ENCODE data around the gene BIRC7.
"Not testable (repeated sequence)": the region's sequence is repeated elsewhere in the genome, so short reads cannot be mapped to it uniquely, and the experiment has no call there.

BIRC7 gene

GRCh38 chr20:63249891-63250290, 14.2 kb downstream of the BIRC7 start:
- no peak for DNase-seq

DNA sequence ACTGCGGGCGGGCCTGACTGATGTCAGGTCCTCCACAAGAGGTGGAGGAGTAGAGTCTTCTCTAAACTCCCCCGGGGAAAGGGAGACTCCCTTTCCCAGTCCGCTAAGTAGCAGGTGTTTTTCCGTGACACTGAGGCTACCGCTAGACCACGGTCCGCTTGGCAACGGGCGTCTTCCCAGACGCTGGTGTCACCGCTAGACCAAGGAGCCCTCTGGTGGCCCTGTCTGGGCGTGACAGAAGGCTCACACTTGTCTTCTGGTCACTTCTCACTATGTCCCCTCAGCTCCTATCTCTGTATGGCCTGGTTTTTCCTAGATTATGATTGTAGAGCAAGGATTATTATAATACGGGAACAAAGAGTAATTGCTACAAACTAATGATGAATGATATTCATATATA, 15.6 kb downstream of the BIRC7 start:
- not testable (repeated sequence) for DNase-seq

- no peak for DNase-seq
These were observed 16.6 kb downstream of the BIRC7 start for GRCh38 chr20:63252284-63252711.

GRCh38 chr20:63253065-63253437, 17.3 kb downstream of the BIRC7 start:
- DNase-seq = no peak

DNA sequence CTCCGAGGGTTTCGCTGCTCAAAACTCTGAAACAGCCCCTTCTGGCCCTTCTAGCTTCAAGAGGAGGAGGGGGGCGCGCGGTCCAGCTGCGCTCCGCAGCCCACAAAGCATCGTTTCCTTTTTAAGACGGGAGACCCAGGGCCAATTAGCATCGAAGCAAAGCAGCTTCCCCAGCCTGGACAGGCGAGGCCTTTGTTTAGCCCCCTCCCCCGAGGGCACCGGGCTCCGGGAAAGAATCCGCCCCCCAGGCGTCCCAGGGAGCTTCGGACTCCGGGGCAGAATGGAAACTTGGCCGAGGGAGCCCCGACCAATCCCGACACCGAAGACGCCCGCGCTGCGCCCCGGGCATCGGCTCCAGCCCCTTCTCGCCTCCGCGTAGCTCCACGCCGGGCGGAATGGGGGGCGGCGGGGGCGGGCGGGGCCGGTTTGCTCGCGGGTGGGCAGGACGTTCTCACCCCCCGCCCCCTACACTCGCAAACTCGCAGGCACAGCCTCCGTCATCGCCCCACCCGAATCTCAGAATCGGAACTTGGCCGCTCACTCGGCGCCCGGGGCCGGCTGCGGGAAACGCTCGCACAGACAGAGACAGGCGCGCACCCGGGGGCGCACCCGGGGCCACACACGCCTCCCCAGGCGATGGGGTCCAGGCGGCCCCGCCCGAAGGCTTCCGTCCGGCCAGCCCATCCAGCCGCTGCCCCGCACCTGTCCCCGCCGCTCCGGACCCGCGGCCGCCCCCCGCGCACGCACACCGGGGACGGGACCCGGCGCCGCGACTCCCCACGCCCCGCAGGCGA, 17.9 kb downstream of the BIRC7 start:
- DNase-seq = no peak

GRCh38 chr20:63254232-63254605, 18.5 kb downstream of the BIRC7 start, which contains the start of gene NKAIN4:
Gene NKAIN4 (minus strand): TSS chr20:63254463. CDS start chr20:63254450, 13 bp downstream.
- DNase-seq = no peak

DNA sequence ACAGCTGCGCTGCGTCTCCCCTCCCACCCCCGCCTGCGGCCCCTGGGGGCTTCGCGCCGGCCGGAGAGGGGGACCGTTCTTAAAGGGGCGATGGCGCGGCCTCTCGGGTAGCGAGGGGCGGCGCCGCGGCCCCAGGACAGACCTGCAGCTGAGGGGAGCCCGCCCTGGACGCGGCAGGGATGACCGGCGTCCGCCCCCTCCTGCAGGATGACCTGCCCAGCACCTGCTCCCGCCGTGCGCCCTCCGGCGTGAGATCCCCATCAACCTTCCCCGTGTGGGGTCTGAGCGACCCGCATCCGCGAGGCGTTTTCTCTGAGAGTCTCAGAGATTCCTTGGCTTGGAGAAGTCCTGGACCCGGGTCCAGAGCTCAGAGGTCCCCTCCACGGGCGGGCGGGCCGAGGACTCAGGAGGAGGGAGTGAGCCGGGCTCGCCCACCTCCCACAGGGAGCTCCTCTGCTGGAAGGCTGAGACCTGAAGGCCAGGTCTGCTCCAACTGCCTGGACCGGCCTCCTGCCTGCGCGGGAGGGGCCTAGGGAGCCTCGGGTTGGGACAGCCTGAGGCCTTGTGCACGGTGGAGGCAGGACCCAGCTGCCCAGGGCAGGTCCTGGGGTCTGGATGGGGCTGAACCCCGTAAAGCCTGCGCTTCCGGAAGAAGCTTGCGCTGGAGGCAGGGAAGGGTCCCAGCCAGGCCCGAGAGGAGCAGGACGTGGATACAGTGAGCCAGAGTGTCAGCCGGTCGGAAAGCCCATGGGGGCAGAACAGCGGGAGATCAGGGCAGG, 19.1 kb downstream of the BIRC7 start:
- no peak for DNase-seq

GRCh38 chr20:63255931-63256704, 20.4 kb downstream of the BIRC7 start:
- DNase-seq = no peak

GRCh38 chr20:63256954-63257353, 21.2 kb downstream of the BIRC7 start:
- DNase-seq = no peak

GRCh38 chr20:63257629-63258028, 21.9 kb downstream of the BIRC7 start:
- no peak for DNase-seq

DNA sequence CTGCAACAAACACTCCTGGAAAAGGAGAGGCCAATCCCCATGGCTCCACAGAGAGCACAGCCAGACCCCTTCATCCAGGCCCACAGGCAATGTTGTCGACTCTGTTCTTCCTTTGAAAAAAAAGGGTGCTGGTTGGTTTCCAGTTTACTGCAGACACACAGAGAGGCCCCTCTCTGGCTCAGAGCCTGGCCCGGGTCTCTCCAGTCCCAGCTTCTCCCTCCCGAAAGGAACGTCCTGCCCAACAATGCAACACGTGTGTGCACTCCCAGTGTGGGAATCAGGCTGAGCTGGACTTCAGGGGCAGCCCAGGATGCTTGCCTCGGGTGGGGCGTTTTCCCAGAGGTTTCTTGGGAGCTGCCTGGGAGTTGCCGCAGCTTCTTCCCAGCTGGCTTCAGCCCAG, 23.1 kb downstream of the BIRC7 start:
- no peak for DNase-seq

DNA sequence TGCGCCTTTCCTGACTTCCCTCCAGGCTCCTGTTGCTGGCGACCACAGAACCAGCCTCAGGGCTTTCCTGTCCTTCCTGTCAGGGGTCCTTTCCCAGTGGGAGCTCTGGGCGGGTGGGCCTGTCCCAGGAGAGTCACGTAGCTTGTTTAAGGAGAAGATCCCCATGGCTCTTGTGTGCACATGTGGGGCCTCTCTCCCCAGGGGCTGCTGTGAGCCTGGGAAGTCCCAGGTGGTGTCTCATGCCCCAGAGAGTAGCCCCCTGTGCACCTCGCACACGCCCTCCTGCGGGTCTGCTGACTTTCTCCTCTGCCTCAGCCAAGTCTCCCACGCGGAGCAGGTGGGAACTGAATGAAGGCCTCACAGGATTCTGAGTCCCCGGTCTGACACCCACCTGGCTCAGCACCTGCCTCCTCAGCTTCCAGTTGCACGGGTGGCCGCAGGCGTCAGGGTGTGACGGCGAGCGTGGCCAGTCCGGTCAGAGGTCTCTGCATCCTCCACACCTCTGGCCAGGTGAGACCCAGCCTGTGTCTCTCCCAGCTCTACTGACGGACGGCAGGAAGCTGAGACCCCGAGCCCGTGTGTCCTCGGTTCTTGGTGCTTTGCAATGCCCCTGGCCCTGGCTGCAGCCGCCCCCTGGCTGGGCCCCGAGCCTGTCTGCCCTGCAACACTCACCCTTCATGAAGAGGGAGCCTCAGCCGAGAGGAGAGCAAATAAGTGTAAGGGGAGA, 24.2 kb downstream of the BIRC7 start:
- no peak for DNase-seq

DNA sequence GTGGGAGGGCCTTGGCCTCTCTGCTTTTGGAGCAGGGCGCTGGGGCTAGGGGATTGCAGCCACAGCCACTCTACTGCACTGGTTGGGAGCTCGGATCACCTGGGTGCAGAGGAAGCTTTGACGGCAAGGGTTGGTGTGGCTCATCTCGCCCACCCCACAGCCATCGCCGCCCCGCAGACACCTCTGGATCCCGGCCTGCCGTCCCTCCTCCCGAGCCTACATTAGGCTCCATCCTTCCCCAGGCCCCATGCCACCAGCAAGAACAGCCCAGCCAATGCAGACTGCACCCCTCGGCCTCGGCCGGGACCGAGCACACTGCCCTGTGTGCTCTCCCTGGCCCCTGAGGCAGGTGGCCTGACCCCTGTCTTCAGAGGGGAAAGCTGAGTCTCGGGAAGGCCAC, 24.8 kb downstream of the BIRC7 start:
- no peak for DNase-seq

GRCh38 chr20:63261060-63261794, 25.5 kb downstream of the BIRC7 start:
- DNase-seq = no peak

- DNase-seq = no peak
These were observed 26.3 kb downstream of the BIRC7 start for GRCh38 chr20:63261795-63262528.

GRCh38 chr20:63262836-63263235, 27.1 kb downstream of the BIRC7 start:
- no peak for DNase-seq

DNA sequence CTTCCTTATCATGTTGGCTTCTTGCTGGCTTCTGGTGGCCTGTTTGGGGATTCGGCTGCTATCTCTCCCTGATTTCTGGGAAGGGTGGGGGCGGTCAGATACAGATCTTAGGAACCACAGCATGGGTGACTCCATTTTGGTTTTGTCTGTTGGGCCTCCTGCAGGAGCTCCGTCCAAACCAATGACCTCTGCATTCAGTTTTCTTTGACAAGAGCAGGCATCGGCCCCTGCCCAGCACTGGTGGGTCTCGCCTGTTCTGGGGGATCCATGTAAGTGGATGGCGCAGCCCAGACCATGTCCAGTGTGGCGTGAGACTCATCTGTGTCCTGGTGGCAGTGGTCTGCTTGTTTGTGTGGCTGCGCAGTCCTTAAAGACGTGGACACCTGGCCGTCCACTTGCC, 28.3 kb downstream of the BIRC7 start:
- DNase-seq = no peak

DNA sequence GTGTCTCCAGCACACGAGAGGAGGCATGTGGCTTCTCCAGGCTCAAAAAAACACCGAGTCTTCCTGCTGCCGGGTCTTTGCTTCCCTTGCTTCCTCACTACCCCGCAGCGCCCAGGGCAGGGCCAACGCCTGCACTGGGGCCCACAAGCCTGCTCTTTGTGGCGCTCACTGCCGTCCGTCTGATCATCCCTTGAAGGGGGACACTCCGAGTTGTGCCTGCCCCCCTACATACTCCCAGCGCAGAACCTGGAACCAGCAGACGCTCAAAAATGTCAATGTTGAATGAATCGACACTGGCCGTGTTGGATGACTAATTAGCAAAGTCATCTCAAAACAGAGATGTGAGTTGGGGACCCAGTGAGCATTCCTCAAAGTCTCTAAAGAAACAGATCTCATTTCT, 28.8 kb downstream of the BIRC7 start:
- DNase-seq = no peak

GRCh38 chr20:63265891-63266515, 30.3 kb downstream of the BIRC7 start:
- no peak for DNase-seq

GRCh38 chr20:63267691-63268090, 32.0 kb downstream of the BIRC7 start:
- no peak for DNase-seq

DNA sequence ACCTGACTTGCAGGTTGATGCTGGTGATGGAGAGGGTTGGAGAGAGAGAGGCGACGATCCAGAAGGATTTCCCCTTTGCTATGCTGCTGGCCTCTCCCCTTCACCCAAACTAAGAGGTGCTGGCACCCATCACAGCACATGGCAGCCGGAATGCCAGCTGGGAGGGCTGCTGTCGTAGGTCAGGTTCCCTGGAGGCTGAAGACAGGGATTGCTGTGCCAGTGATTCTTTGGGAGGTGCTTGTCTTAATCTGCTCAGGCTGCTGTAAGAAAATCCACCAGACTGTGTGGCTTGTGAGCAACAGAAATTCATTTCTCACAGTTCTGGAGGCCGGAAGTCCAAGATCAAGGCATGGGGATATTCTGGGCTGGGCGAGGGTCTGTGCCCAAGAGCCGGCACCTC, 32.6 kb downstream of the BIRC7 start:
- no peak for DNase-seq

All from SIG-M5 (cell line).